GM19455 (cell line): Measurements from ENCODE around the gene WASF2.

Experiments used
- ATAC-seq: cut with Tn5 transposase; IDR thresholded peaks from one replicate; pipeline ENCODE4 v1.9.1; 2021; ENCODE audit not compliant: unreplicated experiment

Gene WASF2

DNA sequence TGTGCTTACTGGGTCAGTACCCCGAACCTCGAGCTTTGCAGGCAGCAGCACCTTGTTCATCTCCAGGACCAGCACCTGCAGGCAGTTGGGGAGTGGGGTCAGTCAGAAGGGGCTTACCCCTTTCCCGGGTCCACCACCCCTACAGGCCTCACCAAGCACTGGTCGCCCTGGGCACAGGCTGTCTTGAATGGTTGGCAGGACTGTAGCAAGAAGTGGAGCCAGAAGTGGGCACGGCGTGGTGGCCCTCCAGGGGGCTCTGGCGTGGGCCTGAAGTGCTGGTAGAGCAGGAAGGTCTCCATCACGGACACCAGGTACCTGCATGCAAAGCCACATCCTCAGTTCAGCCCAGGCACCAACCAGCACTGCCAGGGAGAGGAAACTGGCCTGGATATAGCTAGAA, 128.4 kb downstream of the WASF2 start:
- ATAC-seq: no peak

DNA sequence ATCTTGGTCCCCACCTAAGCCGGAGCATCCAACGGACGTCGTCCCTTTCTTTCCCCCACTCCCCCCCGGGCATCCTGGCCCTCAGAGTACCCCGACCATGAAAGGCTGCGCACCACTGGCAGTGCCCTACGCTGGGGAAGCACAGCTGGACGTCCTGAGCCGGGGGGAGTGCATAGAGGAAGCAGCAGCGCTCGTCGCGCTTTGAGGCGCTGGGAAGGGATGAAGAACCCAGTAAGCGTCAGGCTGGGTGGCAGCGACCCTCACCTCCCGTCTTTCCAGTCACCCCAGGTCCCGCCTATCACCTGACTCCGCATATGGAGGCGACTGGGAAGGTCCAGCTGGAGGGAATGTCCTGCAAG, 128.9 kb downstream of the WASF2 start:
- ATAC-seq: no peak

DNA sequence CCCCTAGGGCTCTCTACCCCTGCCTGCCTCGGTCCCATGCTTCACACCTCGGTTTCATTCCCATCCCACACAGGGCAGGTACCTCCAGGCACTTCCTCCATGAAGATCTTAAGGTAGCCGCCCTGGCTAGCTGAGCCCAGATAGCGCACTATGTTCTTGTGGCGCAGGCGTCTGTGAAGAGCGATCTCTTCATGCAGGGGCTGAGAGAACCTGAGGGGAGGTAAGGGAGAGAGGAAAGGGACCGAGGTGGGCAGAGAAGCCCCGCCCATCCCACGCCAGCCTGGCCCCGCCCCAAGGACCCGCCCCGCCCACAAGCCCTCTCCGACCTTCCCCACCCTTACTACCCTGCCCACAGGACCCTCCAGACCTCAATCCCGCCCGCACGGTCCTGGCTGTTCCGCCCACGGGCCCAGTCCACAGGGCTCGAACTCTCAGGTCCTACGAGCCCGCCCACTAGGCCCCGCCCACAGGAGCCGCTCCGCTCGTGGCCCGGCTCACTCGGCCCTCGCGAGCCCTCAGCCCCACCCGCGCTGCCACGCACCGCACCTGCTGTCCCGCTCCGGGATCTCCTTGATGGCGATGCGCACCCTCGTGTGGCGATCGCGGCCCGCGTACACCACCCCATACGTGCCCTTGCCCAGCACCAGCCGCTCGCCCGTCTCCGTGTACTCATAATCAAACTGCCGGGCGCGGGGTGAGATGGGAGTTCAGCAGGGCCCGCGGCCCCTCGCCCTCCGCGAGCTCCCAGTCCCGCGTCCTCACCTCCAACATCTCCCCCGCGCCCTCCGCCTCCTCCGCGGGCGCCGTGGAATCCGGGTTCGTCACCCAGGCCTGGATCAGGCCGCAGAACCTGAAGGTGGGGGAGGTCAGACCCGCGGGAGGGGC, 129.6 kb downstream of the WASF2 start:
- ATAC-seq: no peak

DNA sequence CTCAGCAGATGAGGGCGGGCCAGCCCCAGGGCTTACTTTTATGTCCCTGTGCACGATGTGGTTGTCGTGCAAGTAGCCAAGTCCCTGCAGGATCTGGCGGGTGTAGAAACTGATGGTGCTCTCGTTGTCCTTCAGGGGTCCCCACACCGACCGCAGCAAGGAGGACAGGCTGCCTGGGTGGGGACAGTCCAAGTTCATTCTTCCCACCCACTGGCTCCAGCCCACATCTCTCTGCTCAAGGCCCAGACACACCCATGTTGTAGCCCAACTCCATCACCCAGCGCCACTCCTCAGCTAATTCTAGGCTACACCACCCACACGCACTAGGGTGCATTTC, 130.2 kb downstream of the WASF2 start:
- ATAC-seq: no peak

DNA sequence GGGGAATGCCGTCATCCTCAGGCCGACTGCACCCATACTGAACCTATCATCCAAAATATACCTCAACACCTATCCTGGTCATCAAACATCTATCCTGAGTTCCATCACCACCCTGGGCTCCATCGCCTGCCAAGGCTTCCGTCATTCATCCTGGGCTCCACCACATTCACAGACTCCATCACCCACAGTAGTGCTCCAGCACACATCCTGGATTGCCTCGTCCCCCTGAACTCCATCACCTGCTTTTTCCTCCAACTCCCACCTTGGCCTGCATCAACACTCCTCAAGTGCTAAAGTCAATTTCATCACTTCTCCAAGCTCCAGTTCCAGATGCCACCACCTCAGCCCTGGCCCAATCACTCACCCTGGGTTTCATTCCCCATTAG, 131.0 kb downstream of the WASF2 start:
- no peak for ATAC-seq

DNA sequence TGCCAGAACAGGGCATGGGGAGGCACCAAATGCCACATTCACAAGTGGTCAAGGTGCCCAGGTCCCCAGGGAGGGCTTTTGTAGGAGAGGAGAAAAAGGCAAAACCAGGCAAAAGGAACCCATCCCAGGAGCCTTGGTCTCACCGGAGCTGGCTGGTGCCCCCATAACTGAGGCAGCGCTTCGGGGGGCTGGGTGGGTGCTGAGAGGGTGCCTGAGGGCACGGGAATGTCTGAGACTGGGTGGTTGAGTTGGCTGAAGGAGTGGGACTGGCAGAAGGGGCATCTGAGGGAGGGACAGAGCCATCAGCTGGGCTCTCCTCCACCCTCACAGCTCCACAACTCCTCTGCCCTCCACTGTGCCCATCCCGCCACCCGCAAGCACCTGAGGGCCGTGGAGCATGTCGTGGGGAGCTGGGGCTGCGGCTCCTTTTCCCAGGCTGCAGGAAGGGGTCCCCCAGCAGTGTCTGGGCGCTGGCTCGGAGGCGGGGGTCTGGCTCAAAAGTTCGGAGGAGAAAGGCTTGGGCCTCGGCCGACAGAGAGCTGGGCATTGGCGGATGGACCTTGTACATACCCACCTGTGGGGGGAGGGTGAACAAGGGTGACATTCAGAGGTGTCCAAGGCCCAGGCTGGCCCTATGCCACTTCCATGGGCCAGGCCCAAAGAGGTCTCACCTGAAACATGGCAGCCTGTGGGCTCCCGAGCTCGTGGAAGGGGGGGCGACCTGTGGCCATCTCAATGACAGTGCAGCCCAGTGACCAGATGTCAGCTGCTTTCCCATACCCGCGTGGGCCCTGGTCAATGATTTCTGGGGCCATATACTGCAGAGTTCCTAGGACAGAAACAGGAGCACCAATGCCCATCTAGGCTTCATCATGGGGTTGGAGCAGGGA, 131.7 kb downstream of the WASF2 start:
- ATAC-seq: no peak

DNA sequence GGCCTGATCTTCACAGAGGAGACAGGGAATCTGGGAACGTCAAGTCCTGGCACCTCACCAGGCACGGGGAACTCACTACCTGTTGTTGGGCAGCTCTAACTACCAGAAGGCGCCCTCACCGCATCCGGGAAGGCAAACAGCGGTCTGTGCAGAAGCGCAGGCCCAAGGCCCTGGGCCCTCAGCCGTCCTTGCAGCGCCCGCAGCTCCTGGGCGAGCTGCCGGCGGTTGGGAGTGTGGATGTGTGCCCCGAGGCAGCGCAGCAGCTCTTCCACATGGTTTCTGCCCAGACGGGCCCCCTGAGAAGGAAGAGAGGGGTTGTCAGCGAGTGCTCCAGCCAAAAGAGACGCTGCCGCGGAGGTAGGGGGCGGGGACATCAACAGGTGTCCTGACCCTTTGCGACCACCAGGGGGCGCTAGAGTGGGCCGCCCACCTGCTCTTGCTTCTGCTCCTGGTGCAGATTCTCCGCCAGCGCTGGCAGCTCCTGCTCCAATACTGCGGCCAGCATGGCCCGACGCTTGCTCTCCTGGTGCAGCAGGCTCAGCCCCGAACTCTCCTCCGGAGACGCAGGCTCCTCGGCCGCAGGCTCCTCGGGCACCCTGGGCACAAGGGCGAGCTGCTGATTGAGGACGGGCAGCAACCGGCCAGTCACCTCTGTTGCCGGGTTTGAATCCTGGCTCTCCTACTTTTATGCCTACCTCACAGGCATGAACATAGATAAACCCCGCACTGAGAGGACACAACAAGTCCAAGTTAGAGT, 132.5 kb downstream of the WASF2 start:
- ATAC-seq: peak; percentile 45

DNA sequence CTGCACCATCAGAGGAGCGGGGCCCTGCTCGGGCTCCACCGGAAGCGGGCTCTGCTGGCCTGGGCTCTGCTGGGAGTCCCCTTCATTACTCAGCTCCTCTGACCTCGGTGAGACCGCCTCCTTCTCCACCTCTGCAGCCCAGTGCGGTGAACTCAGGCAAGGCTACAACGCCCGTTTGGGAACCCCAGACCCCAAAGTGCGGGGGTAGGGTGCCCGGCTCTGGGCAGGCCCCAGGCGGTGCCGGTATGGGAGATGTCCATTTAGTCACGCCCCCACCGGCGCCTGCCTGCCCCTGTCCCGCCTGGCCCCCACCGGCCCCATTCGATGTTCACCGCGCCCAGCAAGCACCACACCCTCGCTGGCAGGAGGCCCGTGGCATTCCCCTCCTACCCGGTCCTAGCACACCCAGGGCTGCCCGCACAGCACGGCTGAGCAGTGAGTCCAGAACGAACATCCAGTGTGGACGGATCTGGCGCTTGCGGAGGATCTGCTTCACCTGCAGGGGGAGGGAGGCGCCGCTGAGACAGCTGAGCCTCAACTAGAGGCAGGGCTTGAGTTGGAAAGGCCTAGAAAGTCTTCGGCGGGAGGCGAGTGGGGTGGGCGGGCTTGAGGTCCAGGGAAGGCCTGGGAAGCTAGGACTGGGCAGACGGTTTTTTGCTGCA, 133.2 kb downstream of the WASF2 start:
- peak; percentile 42 for ATAC-seq

DNA sequence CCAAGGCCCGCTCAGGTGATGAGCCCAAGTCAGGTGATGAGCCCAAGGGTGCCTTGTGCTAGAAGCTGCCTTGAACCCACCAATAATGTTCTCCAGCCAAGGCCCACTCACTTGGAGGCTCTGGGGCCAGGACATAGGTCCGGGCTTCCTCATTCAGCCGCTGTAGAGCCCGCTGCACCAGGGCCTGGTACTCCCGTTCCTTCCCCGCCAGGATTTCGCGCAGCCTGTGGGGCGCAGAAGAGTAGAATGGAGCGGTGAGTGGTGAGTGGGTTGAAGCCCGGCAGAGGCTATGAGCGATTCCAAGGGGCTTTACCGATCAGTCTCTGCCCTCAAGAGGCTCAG, 133.7 kb downstream of the WASF2 start:
- ATAC-seq: no peak

DNA sequence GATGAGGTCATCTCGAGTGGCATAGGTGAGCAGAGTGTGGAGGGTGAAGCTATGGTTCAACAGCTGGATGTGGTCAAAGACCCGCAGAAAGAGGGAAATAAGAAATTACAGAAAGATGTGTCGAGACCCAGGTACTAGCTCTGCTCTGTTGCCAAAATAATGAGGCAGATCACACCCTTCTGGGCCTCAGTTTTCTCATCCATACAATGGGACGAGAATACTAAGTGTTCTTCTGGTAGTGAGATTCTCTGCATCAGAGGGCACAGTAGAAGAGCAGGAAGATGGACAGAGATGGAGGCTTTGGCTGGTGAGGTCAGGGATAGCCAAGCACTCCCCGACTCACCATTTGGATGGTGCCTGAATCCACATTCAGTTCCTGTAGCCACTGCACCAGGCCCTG, 134.3 kb downstream of the WASF2 start:
- ATAC-seq: no peak
